Type B pancreatic cell (in vitro differentiated cells): ENCODE data around the gene GRIA4. TPM values are rescaled to one million over a fixed set of nuclear protein-coding genes. Genes with fewer than 3 reads are reported as not detected.

Experiments
- DNase-seq: peaks from one replicate; pipeline ENCODE4 v3.0.0; 2021; ENCODE audit warnings: mixed read lengths; ENCODE audit not compliant: unreplicated experiment; ENCODE audit errors: extremely low spot score
- H3K27ac Mint-ChIP-seq: 2 replicates; pipeline ENCODE4 v1.8.0; 2021; ENCODE audit warnings: mild to moderate bottlenecking, mixed read lengths
- H3K27me3 Mint-ChIP-seq: 2 replicates; pipeline ENCODE4 v1.8.0; 2021; ENCODE audit warnings: mixed read lengths
- H3K36me3 Mint-ChIP-seq: 2 replicates; pipeline ENCODE4 v1.8.0; 2021; ENCODE audit warnings: mixed read lengths
- H3K4me1 Mint-ChIP-seq: one replicate; pipeline ENCODE4 v1.8.0; 2021; ENCODE audit warnings: mixed read lengths; ENCODE audit not compliant: unreplicated experiment
- H3K4me3 Mint-ChIP-seq: 2 replicates; pipeline ENCODE4 v1.8.0; 2021; ENCODE audit warnings: mild to moderate bottlenecking, mixed read lengths
- H3K9me3 Mint-ChIP-seq: 2 replicates; pipeline ENCODE4 v1.8.0; 2021; ENCODE audit warnings: mixed read lengths
- CTCF ChIP-seq: fragments of 200-600 bp; sonication (generic); conservative IDR thresholded peaks from 2 replicates; pipeline ENCODE4 v1.5.0; 2021; ENCODE audit warnings: antibody characterized with exemption, mild to moderate bottlenecking
- total RNA-seq: library from RNA; stranded (reverse); gene quantifications from 2 replicates; pipeline ENCODE4 v1.2.1, GENCODE V29; 2021; ENCODE audit warnings: low replicate concordance

GRIA4 gene
- total RNA-seq, 1 donor from 2014 or later: 26.7 TPM

- Mint-ChIP-seq H3K9me3 (no peaks in the 10 kb centered on the region), H3K27me3 (peaks cover 61% of the 10 kb centered on the region), H3K36me3 (peaks cover 6% of the 10 kb centered on the region), H3K4me1 (peaks cover 14% of the 10 kb centered on the region), H3K27ac (peak overlapping the region; percentile 65), H3K4me3 (peak overlapping the region; percentile 89)
- DNase-seq: no peak
- peak; percentile 66 for TF ChIP-seq CTCF
Measured at GRCh38 chr11:105609341-105609781, 512 bp upstream of the GRIA4 start.

GRCh38 chr11:105610871-105611571 lies 1.1 kb downstream of the GRIA4 start:
- peaks cover 56% of the 10 kb centered on the region for H3K27me3 Mint-ChIP-seq
- peaks cover 6% of the 10 kb centered on the region for H3K36me3 Mint-ChIP-seq
- H3K9me3 Mint-ChIP-seq: no peaks in the 10 kb centered on the region
- TF ChIP-seq CTCF: no peak
- H3K4me1 Mint-ChIP-seq: peaks cover 14% of the 10 kb centered on the region
- H3K27ac Mint-ChIP-seq: peak overlapping the region; percentile 65
- peak overlapping the region; percentile 89 for H3K4me3 Mint-ChIP-seq
- DNase-seq: no peak

- TF ChIP-seq CTCF: no peak
- no peak for DNase-seq
- H3K4me1 Mint-ChIP-seq: peaks cover 14% of the 10 kb centered on the region
- peak overlapping the region; percentile 89 for H3K4me3 Mint-ChIP-seq
- H3K9me3 Mint-ChIP-seq: no peaks in the 10 kb centered on the region
- H3K27me3 Mint-ChIP-seq: peaks cover 54% of the 10 kb centered on the region
- H3K36me3 Mint-ChIP-seq: peaks cover 6% of the 10 kb centered on the region
- peak overlapping the region; percentile 54 for H3K27ac Mint-ChIP-seq
Measured at GRCh38 chr11:105611572-105612441, 1.9 kb downstream of the GRIA4 start.

- no peak for TF ChIP-seq CTCF
- Mint-ChIP-seq H3K27ac (peak overlapping the region; percentile 54), H3K9me3 (no peaks in the 10 kb centered on the region), H3K36me3 (peaks cover 6% of the 10 kb centered on the region), H3K4me3 (peak overlapping the region; percentile 84), H3K4me1 (peaks cover 14% of the 10 kb centered on the region), H3K27me3 (peaks cover 48% of the 10 kb centered on the region)
- no peak for DNase-seq
Measured at GRCh38 chr11:105612771-105613170, 2.9 kb downstream of the GRIA4 start.

- H3K9me3 Mint-ChIP-seq: no peaks in the 10 kb centered on the region
- peaks cover 47% of the 10 kb centered on the region for H3K27me3 Mint-ChIP-seq
- H3K36me3 Mint-ChIP-seq: peaks cover 6% of the 10 kb centered on the region
- DNase-seq: no peak
- H3K27ac Mint-ChIP-seq: peak overlapping the region; percentile 54
- H3K4me3 Mint-ChIP-seq: peak overlapping the region; percentile 84
- H3K4me1 Mint-ChIP-seq: peaks cover 14% of the 10 kb centered on the region
- TF ChIP-seq CTCF: no peak
Measured at GRCh38 chr11:105613183-105613582, 3.3 kb downstream of the GRIA4 start.
